ENCODE data around the gene FLCN. TPM values are rescaled to one million over a fixed set of nuclear protein-coding genes. Genes with fewer than 3 reads are reported as not detected.
"Not testable (repeated sequence)": the region's sequence is repeated elsewhere in the genome, so short reads cannot be mapped to it uniquely, and the experiment has no call there.

FLCN gene
- polyA plus RNA-seq (2012; ENCODE audit: insufficient read depth, insufficient read length, low read depth) = 50.0 TPM

- TF ChIP-seq CTCF (IDR thresholded peaks at IDR 0.05; ENCODE audit: low read depth, low read length) = no peak
- Histone ChIP-seq H3K9me3 (no peaks in the 10 kb centered on the region), H3K27me3 (no peaks in the 10 kb centered on the region), H3K4me1 (no peaks in the 10 kb centered on the region), H3K4me3 (ENCODE audit: low read depth, low read length) (peak within 1 kb of the TSS; percentile 78), H3K36me3 (no peaks in the 10 kb centered on the region; the same call in 1 of the 2 replicates)
- peak; percentile 76 for DNase-seq
These were observed at the start of gene FLCN for GRCh38 chr17:17237026-17237799. Gene FLCN (minus strand): TSS chr17:17237168. CDS start chr17:17228137, 9,031 bp downstream.

GRCh38 chr17:17285951-17286350 is 49.0 kb upstream of the FLCN start:
- no peak for TF ChIP-seq CTCF (IDR thresholded peaks at IDR 0.05; ENCODE audit: low read depth, low read length)
- Histone ChIP-seq H3K9me3 (no peaks in the 10 kb centered on the region), H3K4me1 (no peaks in the 10 kb centered on the region), H3K4me3 (ENCODE audit: low read depth, low read length) (no peak overlapping the region), H3K27me3 (no peaks in the 10 kb centered on the region), H3K36me3 (no peaks in the 10 kb centered on the region)
- DNase-seq = no peak

- DNase-seq = peak; percentile 94
- peak within 1 kb of the TSS; percentile 79 for H3K4me3 ChIP-seq (ENCODE audit: low read depth, low read length)
- TF ChIP-seq CTCF (IDR thresholded peaks at IDR 0.05; ENCODE audit: low read depth, low read length) = no peak
- H3K4me1 ChIP-seq = no peaks in the 10 kb centered on the region
- no peaks in the 10 kb centered on the region for H3K36me3 ChIP-seq
- H3K27me3 ChIP-seq = no peaks in the 10 kb centered on the region
- H3K9me3 ChIP-seq = no peaks in the 10 kb centered on the region
These were observed 43.9 kb upstream of the FLCN start, which contains the start of gene COPS3 for GRCh38 chr17:17280613-17281549. Gene COPS3 (minus strand): TSS chr17:17281246. CDS start chr17:17281186, 60 bp downstream.

GRCh38 chr17:17279316-17279715 is 42.3 kb upstream of the FLCN start:
- H3K9me3 ChIP-seq = no peaks in the 10 kb centered on the region
- no peaks in the 10 kb centered on the region for H3K27me3 ChIP-seq
- H3K4me3 ChIP-seq (ENCODE audit: low read depth, low read length) = peak overlapping the region; percentile 79
- H3K4me1 ChIP-seq = no peaks in the 10 kb centered on the region
- no peak for TF ChIP-seq CTCF (IDR thresholded peaks at IDR 0.05; ENCODE audit: low read depth, low read length)
- no peak for DNase-seq
- no peaks in the 10 kb centered on the region for H3K36me3 ChIP-seq

- H3K36me3 ChIP-seq; H3K4me3 ChIP-seq (ENCODE audit: low read depth, low read length); H3K27me3 ChIP-seq; H3K4me1 ChIP-seq; DNase-seq; H3K9me3 ChIP-seq: not testable (repeated sequence)
These were observed 40.5 kb upstream of the FLCN start for GRCh38 chr17:17277431-17277830.

GRCh38 chr17:17275971-17276370 is 39.0 kb upstream of the FLCN start:
- DNase-seq = no peak
- H3K36me3 ChIP-seq = peaks cover 10% of the 10 kb centered on the region
- H3K4me1 ChIP-seq = no peaks in the 10 kb centered on the region
- no peaks in the 10 kb centered on the region for H3K9me3 ChIP-seq
- no peak overlapping the region for H3K4me3 ChIP-seq (ENCODE audit: low read depth, low read length)
- no peak for TF ChIP-seq CTCF (IDR thresholded peaks at IDR 0.05; ENCODE audit: low read depth, low read length)
- H3K27me3 ChIP-seq = no peaks in the 10 kb centered on the region
